PC-3 (cell line): ENCODE data around the gene NXPE3.
"Not testable (repeated sequence)": the region's sequence is repeated elsewhere in the genome, so short reads cannot be mapped to it uniquely, and the experiment has no call there.

Experiments
- EZH2 ChIP-seq: fragments of 300-600 bp; sonication (generic); IDR thresholded peaks from one replicate; pipeline ENCODE4 v1.6.1; 2017; ENCODE audit warnings: antibody characterized with exemption, mild to moderate bottlenecking, low read length; ENCODE audit not compliant: unreplicated experiment
- TF ChIP-seq, protein P1 (sequence below): fragments of 300-600 bp; sonication (generic); conservative IDR thresholded peaks from 2 replicates; pipeline ENCODE4 v1.5.1; 2017; ENCODE audit warnings: antibody characterized with exemption, low read depth, mild to moderate bottlenecking, low read length

GRCh38 chr3:101864926-101865325 lies 85.9 kb downstream of the NXPE3 start:
- TF ChIP-seq, protein P1, sequence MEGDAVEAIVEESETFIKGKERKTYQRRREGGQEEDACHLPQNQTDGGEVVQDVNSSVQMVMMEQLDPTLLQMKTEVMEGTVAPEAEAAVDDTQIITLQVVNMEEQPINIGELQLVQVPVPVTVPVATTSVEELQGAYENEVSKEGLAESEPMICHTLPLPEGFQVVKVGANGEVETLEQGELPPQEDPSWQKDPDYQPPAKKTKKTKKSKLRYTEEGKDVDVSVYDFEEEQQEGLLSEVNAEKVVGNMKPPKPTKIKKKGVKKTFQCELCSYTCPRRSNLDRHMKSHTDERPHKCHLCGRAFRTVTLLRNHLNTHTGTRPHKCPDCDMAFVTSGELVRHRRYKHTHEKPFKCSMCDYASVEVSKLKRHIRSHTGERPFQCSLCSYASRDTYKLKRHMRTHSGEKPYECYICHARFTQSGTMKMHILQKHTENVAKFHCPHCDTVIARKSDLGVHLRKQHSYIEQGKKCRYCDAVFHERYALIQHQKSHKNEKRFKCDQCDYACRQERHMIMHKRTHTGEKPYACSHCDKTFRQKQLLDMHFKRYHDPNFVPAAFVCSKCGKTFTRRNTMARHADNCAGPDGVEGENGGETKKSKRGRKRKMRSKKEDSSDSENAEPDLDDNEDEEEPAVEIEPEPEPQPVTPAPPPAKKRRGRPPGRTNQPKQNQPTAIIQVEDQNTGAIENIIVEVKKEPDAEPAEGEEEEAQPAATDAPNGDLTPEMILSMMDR, result not testable (repeated sequence)
- TF ChIP-seq EZH2, result not testable (repeated sequence)
